Caco-2 (cell line): ENCODE measurements around the gene NR6A1. TPM values are rescaled to one million over a fixed set of nuclear protein-coding genes. Genes with fewer than 3 reads are reported as not detected.

Experiments
- BruUV-seq: library from RNA; stranded (reverse); fragments of 400-500 nt; replicated peaks from 2 replicates; lab custom pipeline; 2021; lab: Mats Ljungman, UMichigan
- CTCF ChIA-PET: fragments of 300-600 bp; sonication (Branson Sonifier 250); formaldehyde crosslinking; loops from one replicate; lab custom pipeline; 2022; ENCODE audit warnings: antibody characterized with exemption; lab: Charles Lee
- POLR2A ChIA-PET: fragments of 300-600 bp; sonication (Branson Sonifier 250); formaldehyde crosslinking; loops from one replicate; lab custom pipeline; 2022; ENCODE audit warnings: antibody characterized with exemption; lab: Charles Lee
- DNase-seq, 2 experiments: peaks; one replicate each; pipeline versions ENCODE4 v3.0.0 to v3.0.0-alpha.2; 2020 to 2022
- H3K27me3 ChIP-seq: replicated peaks from 2 replicates; pipeline ENCODE4 v1.6.0; 2011; ENCODE audit warnings: low read length; ENCODE audit not compliant: control insufficient read depth, insufficient read depth
- H3K36me3 ChIP-seq: 2 replicates; pipeline ENCODE4 v1.5.1; 2011; ENCODE audit warnings: low read length; ENCODE audit not compliant: control insufficient read depth, insufficient read depth
- H3K4me1 ChIP-seq: fragments of 250-450 bp; sonication (Bioruptor Pico); 2 replicates; pipeline ENCODE4 v1.5.1; 2020; ENCODE audit warnings: mild to moderate bottlenecking
- H3K4me3 ChIP-seq: 2 replicates; pipeline ENCODE4 v1.5.1; 2011; ENCODE audit warnings: low read depth, mild to moderate bottlenecking, control low read depth, low read length
- H3K9me3 ChIP-seq: fragments of 250-450 bp; sonication (Bioruptor Pico); 2 replicates; pipeline ENCODE4 v1.5.1; 2020; ENCODE audit warnings: mild to moderate bottlenecking, moderate library complexity
- H3K27ac Mint-ChIP-seq: one replicate; pipeline ENCODE4 v1.8.0; 2022; ENCODE audit warnings: mixed read lengths; ENCODE audit not compliant: unreplicated experiment
- H3K27me3 Mint-ChIP-seq: one replicate; pipeline ENCODE4 v1.8.0; 2022; ENCODE audit warnings: mixed read lengths; ENCODE audit not compliant: insufficient read depth, unreplicated experiment
- H3K36me3 Mint-ChIP-seq: one replicate; pipeline ENCODE4 v1.8.0; 2022; ENCODE audit warnings: mild to moderate bottlenecking, mixed read lengths; ENCODE audit not compliant: insufficient read depth, unreplicated experiment
- H3K4me1 Mint-ChIP-seq: one replicate; pipeline ENCODE4 v1.8.0; 2022; ENCODE audit warnings: low read depth, mixed read lengths; ENCODE audit not compliant: unreplicated experiment
- H3K4me3 Mint-ChIP-seq: one replicate; pipeline ENCODE4 v1.8.0; 2022; ENCODE audit warnings: mild to moderate bottlenecking, moderate library complexity, mixed read lengths; ENCODE audit not compliant: unreplicated experiment
- H3K9me3 Mint-ChIP-seq: one replicate; pipeline ENCODE4 v1.8.0; 2022; ENCODE audit warnings: mixed read lengths; ENCODE audit not compliant: unreplicated experiment
- CTCF ChIP-seq, 2 experiments: fragments of 200-600 bp in 1 of 2; IDR thresholded peaks; 1 replicate in 1 of 2; 2 replicates in 1 of 2; pipeline versions ENCODE4 v1.5.1 to v1.8.0; 2011 to 2022; ENCODE audit warnings: antibody characterized with exemption in 1 of 2, control low read depth in 1 of 2, inconsistent platforms in 1 of 2, low read depth in 1 of 2, low read length in 1 of 2, mild to moderate bottlenecking in 1 of 2, moderate library complexity in 1 of 2; ENCODE audit not compliant: insufficient read depth in 1 of 2, severe bottlenecking in 1 of 2, unreplicated experiment in 1 of 2
- intact Hi-C: fragments of 100-400 bp; cut with micrococcal nuclease; formaldehyde crosslinking; loops from one replicate; pipeline ENCODE4 v1.10.0; 2022; ENCODE audit not compliant: unreplicated experiment
- total RNA-seq: library from RNA; stranded (reverse); gene quantifications from 2 replicates; pipeline ENCODE4 v1.2.3, GENCODE V29; 2022

The NR6A1 gene
- total RNA-seq, 1 experiment from 2014 or later = 33.6 TPM

DNA sequence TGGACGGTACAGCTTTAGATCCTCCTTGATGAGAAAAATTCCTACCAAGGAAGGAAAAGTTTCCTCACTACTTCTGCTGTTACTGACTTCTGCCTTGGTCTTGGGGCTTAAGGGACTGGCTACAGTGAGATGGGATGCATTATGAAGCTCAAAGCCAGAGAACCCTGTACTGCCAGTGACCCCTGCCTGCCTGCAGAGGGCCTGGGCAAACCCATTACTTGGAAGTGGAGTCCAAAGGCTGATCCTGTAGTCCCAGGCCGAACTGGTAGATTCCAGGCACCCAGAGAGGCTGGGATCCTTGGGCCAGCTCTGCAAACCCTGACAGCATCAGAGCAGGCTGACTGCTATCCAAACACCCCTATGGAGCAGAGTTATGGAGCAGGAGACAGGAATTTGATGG is 238.2 kb downstream of the NR6A1 start:
- Histone ChIP-seq H3K27me3 (no peaks in the 10 kb centered on the region), H3K9me3 (no peaks in the 10 kb centered on the region), H3K36me3 (no peaks in the 10 kb centered on the region; the same call in 1 of the 2 replicates), H3K4me1 (no peaks in the 10 kb centered on the region), H3K4me3 (no peak overlapping the region)
- Mint-ChIP-seq H3K27me3 (no peaks in the 10 kb centered on the region), H3K27ac (no peak overlapping the region), H3K4me3 (no peak overlapping the region), H3K4me1 (no peaks in the 10 kb centered on the region), H3K9me3 (no peaks in the 10 kb centered on the region), H3K36me3 (peaks cover 19% of the 10 kb centered on the region)
- no peak for TF ChIP-seq CTCF (IDR thresholded peaks at IDR 0.05; ENCODE audit: insufficient read depth in 1 of 2, low read depth in 1 of 2, low read length in 1 of 2, severe bottlenecking in 1 of 2, unreplicated experiment in 1 of 2)
- no TSS peak for BruUV-seq
- ChIA-PET POLR2A (no interaction called here), CTCF (no interaction called here)
- DNase-seq = no peak
- intact Hi-C loops = no loop called here

- Mint-ChIP-seq H3K27me3 (no peaks in the 10 kb centered on the region), H3K9me3 (no peaks in the 10 kb centered on the region), H3K27ac (no peak overlapping the region), H3K4me3 (no peak overlapping the region), H3K36me3 (peaks cover 16% of the 10 kb centered on the region), H3K4me1 (no peaks in the 10 kb centered on the region)
- Histone ChIP-seq H3K27me3 (no peaks in the 10 kb centered on the region), H3K9me3 (no peaks in the 10 kb centered on the region), H3K36me3 (no peaks in the 10 kb centered on the region), H3K4me3 (no peak overlapping the region), H3K4me1 (no peaks in the 10 kb centered on the region)
- DNase-seq = no peak
- intact Hi-C loops = no loop called here
- TF ChIP-seq CTCF (IDR thresholded peaks at IDR 0.05; ENCODE audit: insufficient read depth in 1 of 2, low read depth in 1 of 2, low read length in 1 of 2, severe bottlenecking in 1 of 2, unreplicated experiment in 1 of 2) = no peak
- ChIA-PET CTCF (no interaction called here), POLR2A (no interaction called here)
- BruUV-seq = no TSS peak
Measured at GRCh38 chr9:124531115-124531514, 240.0 kb downstream of the NR6A1 start.

DNA sequence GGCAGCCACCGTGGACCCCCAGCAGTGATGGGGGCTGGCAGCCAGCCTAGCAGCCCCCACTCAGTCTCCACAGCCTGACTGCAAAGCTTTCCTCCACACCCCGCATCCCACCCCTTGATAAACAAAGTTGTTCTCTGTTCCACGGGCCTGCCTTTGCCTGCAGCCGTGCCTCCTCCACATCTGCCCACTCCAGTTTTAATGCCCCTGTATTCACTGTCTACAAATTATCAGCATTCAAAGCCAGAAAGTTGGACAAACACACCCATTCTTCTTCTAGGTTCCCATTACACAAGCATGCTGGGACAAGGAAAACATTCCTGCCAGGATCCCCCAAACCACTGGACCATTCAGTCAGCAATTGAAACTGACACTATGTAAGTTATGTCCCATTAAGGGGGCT is 240.9 kb downstream of the NR6A1 start:
- Mint-ChIP-seq H3K27ac (no peak overlapping the region), H3K36me3 (peaks cover 13% of the 10 kb centered on the region), H3K9me3 (no peaks in the 10 kb centered on the region), H3K4me1 (no peaks in the 10 kb centered on the region), H3K27me3 (no peaks in the 10 kb centered on the region), H3K4me3 (no peak overlapping the region)
- CTCF ChIA-PET = no interaction called here
- H3K4me3 ChIP-seq = no peak overlapping the region
- H3K9me3 ChIP-seq = no peaks in the 10 kb centered on the region
- no TSS peak for BruUV-seq
- no peak for DNase-seq
- no peaks in the 10 kb centered on the region for H3K4me1 ChIP-seq
- H3K27me3 ChIP-seq = no peaks in the 10 kb centered on the region
- no peaks in the 10 kb centered on the region for H3K36me3 ChIP-seq
- intact Hi-C loops = no loop called here
- POLR2A ChIA-PET = no interaction called here
- TF ChIP-seq CTCF (IDR thresholded peaks at IDR 0.05; ENCODE audit: insufficient read depth in 1 of 2, low read depth in 1 of 2, low read length in 1 of 2, severe bottlenecking in 1 of 2, unreplicated experiment in 1 of 2) = no peak
